OCI-LY3 (cell line): ENCODE data around the gene ANKRD35.

Experiments
- H2AFZ ChIP-seq: fragments of 200-600, 300-600 bp; shearing (Covaris generic); 2 replicates; pipeline ENCODE4 v1.6.0; 2014; ENCODE audit warnings: antibody characterized with exemption, low read depth, low read length
- H3K27ac ChIP-seq: fragments of 200-600, 300-600 bp; sonication (generic); 2 replicates; pipeline ENCODE4 v1.5.1; 2014; ENCODE audit warnings: mild to moderate bottlenecking, low read length, moderate library complexity, mixed read lengths
- H3K27me3 ChIP-seq: fragments of 200-600, 300-600 bp; sonication (generic); 2 replicates; pipeline ENCODE4 v1.6.1; 2014; ENCODE audit warnings: low read depth, low read length, mixed read lengths
- H3K36me3 ChIP-seq: fragments of 200-600, 300-600 bp; sonication (generic); replicated peaks from 2 replicates; pipeline ENCODE3; 2014; ENCODE audit warnings: low read depth, low read length, mixed read lengths
- H3K4me1 ChIP-seq: fragments of 300-600, 200-600 bp; sonication (generic); 2 replicates; pipeline ENCODE4 v1.6.1; 2014; ENCODE audit warnings: low read length, mixed read lengths
- H3K4me2 ChIP-seq: fragments of 200-600, 300-600 bp; sonication (generic); 2 replicates; pipeline ENCODE4 v1.6.1; 2014; ENCODE audit warnings: low read length, mixed read lengths
- H3K4me3 ChIP-seq: fragments of 300-600, 200-600 bp; sonication (generic); 2 replicates; pipeline ENCODE4 v1.5.1; 2014; ENCODE audit warnings: antibody characterized with exemption, mild to moderate bottlenecking, low read length, moderate library complexity
- H3K79me2 ChIP-seq: fragments of 300-600, 200-600 bp; shearing (Covaris generic); 2 replicates; pipeline ENCODE4 v1.6.1; 2014; ENCODE audit warnings: mild to moderate bottlenecking, low read length, mixed read lengths
- H3K9ac ChIP-seq: fragments of 300-600, 200-600 bp; shearing (Covaris generic); 2 replicates; pipeline ENCODE4 v1.6.0; 2014; ENCODE audit warnings: mild to moderate bottlenecking, low read length, moderate library complexity
- H3K9me3 ChIP-seq: fragments of 200-600, 300-600 bp; shearing (Covaris generic); 2 replicates; pipeline ENCODE4 v1.6.1; 2014; ENCODE audit warnings: low read length, mixed read lengths; ENCODE audit not compliant: insufficient read depth
- H4K20me1 ChIP-seq: fragments of 200-600, 300-600 bp; sonication (generic); 2 replicates; pipeline ENCODE4 v1.6.1; 2016; ENCODE audit warnings: low read length, mixed read lengths; ENCODE audit not compliant: insufficient read depth
- EZH2phosphoT487 ChIP-seq: fragments of 200-600 bp; shearing (Covaris generic); IDR thresholded peaks from 2 replicates; pipeline ENCODE4 v1.6.1; 2018; ENCODE audit warnings: antibody characterized with exemption, mixed run types, low read depth
- TF ChIP-seq, protein P1 (sequence below): fragments of 200-600, 300-600 bp; sonication (generic); IDR thresholded peaks from 2 replicates; pipeline ENCODE4 v1.5.1; 2014; ENCODE audit warnings: antibody characterized with exemption, low read length, low read depth

Gene ANKRD35

DNA sequence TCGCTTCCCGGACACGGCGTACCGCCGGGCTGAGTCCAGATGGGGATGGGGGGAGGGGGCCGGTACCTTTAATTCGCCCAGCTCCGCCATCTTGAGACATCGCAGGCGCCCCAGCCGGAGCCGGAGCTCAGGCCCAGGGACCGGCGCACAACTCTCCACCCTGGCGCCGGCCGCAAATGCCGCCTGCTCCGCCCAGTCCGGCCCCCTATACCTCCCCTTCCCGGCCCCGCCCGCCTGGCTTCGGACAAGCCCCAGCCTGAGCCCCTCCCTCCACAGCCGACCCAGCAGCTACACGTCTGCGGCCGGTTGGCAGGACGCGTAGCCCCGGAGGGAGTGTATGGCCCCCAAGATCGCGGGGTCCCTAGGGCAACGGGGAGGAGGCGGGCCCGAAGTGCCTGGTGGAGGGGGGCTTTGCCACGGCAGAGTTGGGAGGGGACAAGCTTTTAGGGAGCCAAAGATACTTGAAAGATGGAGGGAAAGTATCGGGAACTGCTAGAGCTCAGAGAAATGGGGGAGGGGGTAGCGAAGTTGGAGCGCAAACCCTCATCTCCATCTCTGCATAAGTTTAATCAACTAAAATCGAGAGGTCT, 26.7 kb downstream of the ANKRD35 start, which contains the start of gene PIAS3:
PIAS3 (minus strand) TSS at position 181 of the 590 bp plus-strand sequence; CDS start at position 90, 91 bp downstream.
- peak within 1 kb of the TSS; percentile 81 for H3K9ac ChIP-seq
- peaks cover 8% of the 10 kb centered on the region for H3K79me2 ChIP-seq
- no peaks in the 10 kb centered on the region for H3K9me3 ChIP-seq
- H3K27me3 ChIP-seq, result peaks cover 10% of the 10 kb centered on the region; the same call in 1 of the 2 replicates
- peaks cover 13% of the 10 kb centered on the region for H3K4me1 ChIP-seq
- peaks cover 17% of the 10 kb centered on the region for H3K36me3 ChIP-seq
- H3K27ac ChIP-seq, result peak within 1 kb of the TSS; percentile 48
- H3K4me2 ChIP-seq, result peak within 1 kb of the TSS; percentile 88
- peak within 1 kb of the TSS; percentile 84 for H3K4me3 ChIP-seq
- TF ChIP-seq, protein P1, sequence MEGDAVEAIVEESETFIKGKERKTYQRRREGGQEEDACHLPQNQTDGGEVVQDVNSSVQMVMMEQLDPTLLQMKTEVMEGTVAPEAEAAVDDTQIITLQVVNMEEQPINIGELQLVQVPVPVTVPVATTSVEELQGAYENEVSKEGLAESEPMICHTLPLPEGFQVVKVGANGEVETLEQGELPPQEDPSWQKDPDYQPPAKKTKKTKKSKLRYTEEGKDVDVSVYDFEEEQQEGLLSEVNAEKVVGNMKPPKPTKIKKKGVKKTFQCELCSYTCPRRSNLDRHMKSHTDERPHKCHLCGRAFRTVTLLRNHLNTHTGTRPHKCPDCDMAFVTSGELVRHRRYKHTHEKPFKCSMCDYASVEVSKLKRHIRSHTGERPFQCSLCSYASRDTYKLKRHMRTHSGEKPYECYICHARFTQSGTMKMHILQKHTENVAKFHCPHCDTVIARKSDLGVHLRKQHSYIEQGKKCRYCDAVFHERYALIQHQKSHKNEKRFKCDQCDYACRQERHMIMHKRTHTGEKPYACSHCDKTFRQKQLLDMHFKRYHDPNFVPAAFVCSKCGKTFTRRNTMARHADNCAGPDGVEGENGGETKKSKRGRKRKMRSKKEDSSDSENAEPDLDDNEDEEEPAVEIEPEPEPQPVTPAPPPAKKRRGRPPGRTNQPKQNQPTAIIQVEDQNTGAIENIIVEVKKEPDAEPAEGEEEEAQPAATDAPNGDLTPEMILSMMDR, result no peak
- no peak for TF ChIP-seq EZH2phosphoT487
- H4K20me1 ChIP-seq, result no peaks in the 10 kb centered on the region
- peak within 1 kb of the TSS; percentile 78 for H2AFZ ChIP-seq

DNA sequence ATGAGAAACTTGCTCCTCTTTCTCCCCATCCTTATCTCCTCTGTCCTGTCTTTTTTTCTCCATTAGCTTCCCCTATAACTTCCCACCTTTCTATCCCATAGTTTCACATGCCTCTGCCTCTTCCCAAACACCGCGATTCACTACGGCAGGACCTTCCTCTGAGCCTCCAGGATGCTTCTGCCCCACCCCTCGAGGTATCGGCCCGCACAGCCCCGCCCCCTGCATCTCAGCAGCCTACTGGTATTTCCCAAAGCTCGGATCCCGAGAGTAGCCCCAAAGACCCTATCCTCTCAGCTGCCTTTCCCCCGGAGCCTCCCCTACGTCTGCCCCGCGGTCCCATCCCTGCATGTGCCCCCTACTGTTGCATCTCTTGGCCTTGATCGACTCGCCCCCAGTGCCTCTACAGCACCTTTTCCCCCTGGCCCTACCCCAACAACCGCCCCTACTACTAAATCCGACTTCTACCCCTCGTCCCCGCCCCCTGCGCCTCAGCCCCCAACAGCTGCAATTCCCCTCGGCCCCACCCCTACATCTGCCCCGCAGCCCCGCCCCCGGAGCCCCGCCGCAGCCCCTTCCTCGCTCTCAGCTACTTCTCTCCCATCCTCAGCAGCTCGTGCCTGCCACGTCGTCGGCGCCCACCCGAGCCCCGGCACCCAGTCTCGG, 27.3 kb downstream of the ANKRD35 start:
- H2AFZ ChIP-seq, result peak overlapping the region; percentile 68; the same call in 1 of the 2 replicates
- no peaks in the 10 kb centered on the region for H4K20me1 ChIP-seq
- H3K36me3 ChIP-seq, result peaks cover 23% of the 10 kb centered on the region
- peak overlapping the region; percentile 84 for H3K4me3 ChIP-seq
- peaks cover 8% of the 10 kb centered on the region for H3K79me2 ChIP-seq
- 0 out of 2 replicates have a peak, but pooled peaks cover 5% of the 10 kb centered on the region for H3K27me3 ChIP-seq
- TF ChIP-seq, protein P1, result no peak
- TF ChIP-seq EZH2phosphoT487, result no peak
- H3K4me1 ChIP-seq, result peaks cover 13% of the 10 kb centered on the region
- H3K9me3 ChIP-seq, result no peaks in the 10 kb centered on the region
- peak overlapping the region; percentile 48 for H3K27ac ChIP-seq
- H3K4me2 ChIP-seq, result peak overlapping the region; percentile 88
- peak overlapping the region; percentile 81 for H3K9ac ChIP-seq

DNA sequence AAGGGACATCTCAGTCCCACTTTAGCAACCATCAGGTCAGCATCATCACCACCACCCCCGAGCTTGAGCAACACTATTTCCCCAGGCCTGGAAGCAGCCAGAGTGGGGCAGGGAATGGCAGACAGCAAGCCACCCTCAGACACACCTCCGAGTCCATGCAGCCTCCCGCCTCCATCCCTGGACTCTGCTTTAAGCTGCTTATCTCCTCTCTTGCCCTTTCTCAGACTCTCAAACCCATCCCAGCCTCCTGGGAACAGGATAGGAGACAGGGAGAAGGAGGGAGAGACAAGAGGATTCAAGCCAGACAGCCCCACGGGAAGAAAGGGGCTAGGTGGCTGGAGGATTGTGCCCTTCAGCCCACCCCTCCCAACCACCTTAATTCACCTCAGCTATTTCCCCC, 28.5 kb downstream of the ANKRD35 start:
- H3K27ac ChIP-seq, result no peak overlapping the region
- H3K4me1 ChIP-seq, result peaks cover 13% of the 10 kb centered on the region
- no peak overlapping the region for H3K4me3 ChIP-seq
- H3K9me3 ChIP-seq, result no peaks in the 10 kb centered on the region
- H4K20me1 ChIP-seq, result no peaks in the 10 kb centered on the region
- no peak overlapping the region for H2AFZ ChIP-seq
- TF ChIP-seq, protein P1, result no peak
- no peak for TF ChIP-seq EZH2phosphoT487
- peaks cover 8% of the 10 kb centered on the region for H3K79me2 ChIP-seq
- no peaks in the 10 kb centered on the region for H3K27me3 ChIP-seq
- no peak overlapping the region for H3K9ac ChIP-seq
- peaks cover 27% of the 10 kb centered on the region for H3K36me3 ChIP-seq
- no peak overlapping the region for H3K4me2 ChIP-seq

DNA sequence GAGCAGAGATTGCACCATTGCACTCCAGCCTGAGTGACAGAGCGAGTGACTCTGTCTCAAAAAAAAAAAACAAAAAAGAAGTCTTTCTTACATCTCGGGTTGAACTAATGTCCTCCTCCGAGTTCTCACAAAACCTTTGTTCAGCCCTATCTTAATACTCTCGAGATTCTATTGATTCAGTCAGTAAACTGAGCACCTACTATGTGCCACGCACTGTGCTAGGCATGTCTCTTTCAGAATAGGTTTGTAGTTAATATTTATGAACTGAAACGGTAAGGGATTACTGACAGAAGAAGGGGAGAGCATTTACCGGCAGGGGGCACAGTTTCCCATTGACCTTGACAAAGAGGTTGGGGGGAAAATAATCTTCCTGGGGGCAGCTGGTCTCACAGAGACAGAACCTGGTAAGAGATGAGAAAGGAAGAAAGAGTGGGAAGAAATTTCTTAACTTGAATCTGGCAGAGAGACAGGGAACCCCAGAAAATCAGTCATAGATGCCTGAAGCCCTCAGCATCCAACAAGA, 30.2 kb downstream of the ANKRD35 start:
- Histone ChIP-seq H4K20me1 (no peaks in the 10 kb centered on the region), H3K9me3 (no peaks in the 10 kb centered on the region), H3K9ac (no peak overlapping the region), H3K79me2 (peaks cover 8% of the 10 kb centered on the region), H2AFZ (no peak overlapping the region), H3K4me3 (no peak overlapping the region), H3K27me3 (no peaks in the 10 kb centered on the region), H3K4me1 (peaks cover 13% of the 10 kb centered on the region), H3K36me3 (peaks cover 33% of the 10 kb centered on the region), H3K27ac (no peak overlapping the region), H3K4me2 (no peak overlapping the region)
- no peak for TF ChIP-seq EZH2phosphoT487
- TF ChIP-seq, protein P1, result peak; percentile 86
